Colonic mucosa (tissue), 4 donors: ENCODE results near the gene MARCHF9. TPM values are rescaled to one million over a fixed set of nuclear protein-coding genes. Genes with fewer than 3 reads are reported as not detected.

ENCODE experiments used
- DNase-seq: peaks from one replicate; pipeline ENCODE4 v3.0.0-alpha.2; 2020
- H3K27ac ChIP-seq: fragments of 200-600 bp; one replicate; pipeline ENCODE4 v1.8.0; 2021
- H3K27me3 ChIP-seq: fragments of 200-600 bp; one replicate; pipeline ENCODE4 v1.8.0; 2021
- H3K36me3 ChIP-seq: fragments of 200-600 bp; one replicate; pipeline ENCODE4 v1.8.0; 2021
- H3K4me1 ChIP-seq: fragments of 200-600 bp; one replicate; pipeline ENCODE4 v1.8.0; 2021; ENCODE audit warnings: mild to moderate bottlenecking
- H3K4me3 ChIP-seq: fragments of 200-600 bp; one replicate; pipeline ENCODE4 v1.8.0; 2021
- H3K9ac ChIP-seq, 2 donors: one replicate each; pipeline ENCODE4 v1.7.0; 2013; ENCODE audit warnings: control low read depth in 2 of 2, low read depth in 2 of 2, low read length in 2 of 2
- H3K9me3 ChIP-seq: fragments of 200-600 bp; one replicate; pipeline ENCODE4 v1.8.0; 2021
- intact Hi-C: fragments of 100-400 bp; cut with DNase I; formaldehyde crosslinking; loops from one replicate; pipeline ENCODE4 v1.14.1; 2022
- total RNA-seq, 2 donors: library from RNA; stranded (reverse); fragmentation: NEBNext Ultra II Directional in 1 of 2; extraction: Animal tissue kit (Norgen Biotek cat#: 25700) in 1 of 2; gene quantifications; one replicate each; pipeline ENCODE4 v1.2.1, GENCODE V29; 2021
- TF ChIP-seq, protein P1 (sequence below): fragments of 200-600 bp; IDR thresholded peaks from one replicate; pipeline ENCODE4 v1.8.0; 2022; ENCODE audit warnings: antibody characterized with exemption, mild to moderate bottlenecking
- donor health status: healthy.
- donor health status: DM: no; HTN: no; CAD: no.
- donor health status: DM: no; HTN: no; CAD: no.

The MARCHF9 gene
- total RNA-seq, 2 donors from 2014 or later, result 10.6 to 14.3 TPM

DNA sequence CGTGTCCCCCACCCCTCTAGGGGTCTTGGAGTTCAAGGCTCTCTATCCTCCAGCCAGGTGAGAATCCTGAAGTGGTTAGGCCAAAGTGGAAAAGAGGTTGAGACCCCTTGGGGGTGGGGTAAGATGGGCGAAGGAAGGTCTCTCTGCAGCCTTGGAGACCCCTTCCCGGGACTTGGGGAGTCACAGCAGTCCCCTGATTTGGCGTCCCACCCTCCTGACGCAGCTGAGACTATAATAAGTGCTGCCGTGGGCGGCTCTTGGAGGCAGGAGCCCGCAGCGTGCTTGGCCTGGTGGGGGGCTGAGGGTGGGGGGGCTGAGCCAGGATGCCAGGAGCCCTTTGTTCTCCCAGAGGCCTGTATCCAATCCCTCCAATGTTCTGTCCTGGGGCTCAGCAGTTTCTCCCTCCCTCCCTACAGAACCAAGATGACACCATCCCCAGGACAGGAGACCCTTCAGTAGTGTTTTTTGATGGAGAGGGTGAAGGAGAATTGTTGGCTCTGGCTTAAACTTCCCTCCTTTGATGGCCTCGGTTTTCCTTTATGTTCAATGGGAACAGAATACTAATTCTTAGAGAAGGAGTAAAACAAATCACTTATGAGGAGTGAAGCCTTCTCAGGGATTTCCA lies 14.9 kb upstream of the MARCHF9 start:
- Histone ChIP-seq H3K27me3 (peaks cover 58% of the 10 kb centered on the region), H3K4me3 (no peak overlapping the region), H3K36me3 (no peaks in the 10 kb centered on the region), H3K9me3 (no peaks in the 10 kb centered on the region), H3K4me1 (peaks cover 5% of the 10 kb centered on the region), H3K27ac (no peak overlapping the region), H3K9ac (no peak overlapping the region)
- DNase-seq, result no peak
- intact Hi-C loops, result no loop called here
- TF ChIP-seq, protein P1, sequence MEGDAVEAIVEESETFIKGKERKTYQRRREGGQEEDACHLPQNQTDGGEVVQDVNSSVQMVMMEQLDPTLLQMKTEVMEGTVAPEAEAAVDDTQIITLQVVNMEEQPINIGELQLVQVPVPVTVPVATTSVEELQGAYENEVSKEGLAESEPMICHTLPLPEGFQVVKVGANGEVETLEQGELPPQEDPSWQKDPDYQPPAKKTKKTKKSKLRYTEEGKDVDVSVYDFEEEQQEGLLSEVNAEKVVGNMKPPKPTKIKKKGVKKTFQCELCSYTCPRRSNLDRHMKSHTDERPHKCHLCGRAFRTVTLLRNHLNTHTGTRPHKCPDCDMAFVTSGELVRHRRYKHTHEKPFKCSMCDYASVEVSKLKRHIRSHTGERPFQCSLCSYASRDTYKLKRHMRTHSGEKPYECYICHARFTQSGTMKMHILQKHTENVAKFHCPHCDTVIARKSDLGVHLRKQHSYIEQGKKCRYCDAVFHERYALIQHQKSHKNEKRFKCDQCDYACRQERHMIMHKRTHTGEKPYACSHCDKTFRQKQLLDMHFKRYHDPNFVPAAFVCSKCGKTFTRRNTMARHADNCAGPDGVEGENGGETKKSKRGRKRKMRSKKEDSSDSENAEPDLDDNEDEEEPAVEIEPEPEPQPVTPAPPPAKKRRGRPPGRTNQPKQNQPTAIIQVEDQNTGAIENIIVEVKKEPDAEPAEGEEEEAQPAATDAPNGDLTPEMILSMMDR, result no peak

DNA sequence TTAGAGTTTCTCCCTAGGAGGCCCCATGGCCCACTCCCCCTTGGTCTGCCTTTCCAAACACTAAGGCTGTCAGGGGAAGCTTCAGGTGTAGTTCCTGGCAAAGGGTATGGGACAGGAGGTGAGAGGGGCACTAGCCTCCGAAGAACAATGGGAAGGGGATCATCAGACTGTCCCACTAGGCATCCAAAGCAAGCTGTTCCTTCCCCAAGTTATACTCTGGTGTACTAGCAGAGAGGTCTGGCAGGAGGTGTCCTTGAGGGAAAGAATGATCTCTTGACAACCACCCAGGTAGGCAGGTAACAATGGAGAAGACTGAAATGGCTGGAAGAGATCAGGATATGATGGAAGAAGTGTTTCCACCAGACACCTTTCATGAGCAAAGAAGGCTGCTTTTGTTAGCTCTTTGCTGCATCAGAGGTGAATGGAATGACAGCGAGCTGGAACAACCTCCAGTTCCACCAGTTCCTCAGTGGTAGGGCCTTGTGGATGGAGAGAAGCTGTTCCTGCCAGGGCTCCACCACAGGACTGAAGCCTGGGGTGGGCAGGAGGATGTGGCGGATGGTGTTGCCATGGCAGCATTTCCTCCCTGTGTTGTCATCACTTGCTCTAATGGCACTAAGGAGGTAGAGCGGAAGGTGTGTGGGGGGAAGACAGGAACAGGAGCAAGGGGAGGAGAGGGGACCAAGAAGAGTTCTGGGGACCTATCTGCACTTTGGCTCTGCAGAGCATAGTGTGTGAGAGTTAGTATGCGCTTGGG lies 14.1 kb upstream of the MARCHF9 start:
- DNase-seq, result no peak
- H3K27ac ChIP-seq, result no peak overlapping the region
- peaks cover 51% of the 10 kb centered on the region for H3K27me3 ChIP-seq
- peaks cover 5% of the 10 kb centered on the region for H3K4me1 ChIP-seq
- no peaks in the 10 kb centered on the region for H3K9me3 ChIP-seq
- peak overlapping the region; percentile 21 for H3K4me3 ChIP-seq
- peak overlapping the region in 1 of 2 donors; percentile 10 for H3K9ac ChIP-seq
- no peaks in the 10 kb centered on the region for H3K36me3 ChIP-seq
- intact Hi-C loops, result no loop called here
- TF ChIP-seq, protein P1, result no peak

DNA sequence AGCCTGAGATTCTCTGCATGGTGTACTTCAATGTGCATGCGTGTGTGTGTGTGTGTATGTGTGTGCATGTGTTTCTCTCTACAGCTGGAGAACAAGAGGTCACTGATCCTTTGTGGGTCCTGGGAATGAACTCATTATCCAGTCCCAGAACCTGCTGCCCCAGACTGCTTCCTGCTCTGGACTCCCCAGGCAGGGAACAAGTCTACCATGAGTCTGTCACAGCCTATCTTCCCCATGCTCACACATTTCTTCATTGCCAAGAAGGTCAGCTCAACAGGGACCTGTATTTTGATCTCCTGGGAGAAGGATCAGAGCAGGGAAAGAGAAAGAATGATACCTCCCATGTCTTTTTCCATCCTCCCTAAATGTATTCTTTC lies 13.5 kb upstream of the MARCHF9 start:
- intact Hi-C loops, result no loop called here
- H3K36me3 ChIP-seq, result no peaks in the 10 kb centered on the region
- peak overlapping the region; percentile 21 for H3K4me3 ChIP-seq
- H3K27me3 ChIP-seq, result peaks cover 45% of the 10 kb centered on the region
- H3K27ac ChIP-seq, result peak overlapping the region; percentile 48
- no peaks in the 10 kb centered on the region for H3K9me3 ChIP-seq
- H3K9ac ChIP-seq, result peak overlapping the region in 1 of 2 donors; percentile 10
- peaks cover 5% of the 10 kb centered on the region for H3K4me1 ChIP-seq
- DNase-seq, result no peak
- TF ChIP-seq, protein P1, result no peak

DNA sequence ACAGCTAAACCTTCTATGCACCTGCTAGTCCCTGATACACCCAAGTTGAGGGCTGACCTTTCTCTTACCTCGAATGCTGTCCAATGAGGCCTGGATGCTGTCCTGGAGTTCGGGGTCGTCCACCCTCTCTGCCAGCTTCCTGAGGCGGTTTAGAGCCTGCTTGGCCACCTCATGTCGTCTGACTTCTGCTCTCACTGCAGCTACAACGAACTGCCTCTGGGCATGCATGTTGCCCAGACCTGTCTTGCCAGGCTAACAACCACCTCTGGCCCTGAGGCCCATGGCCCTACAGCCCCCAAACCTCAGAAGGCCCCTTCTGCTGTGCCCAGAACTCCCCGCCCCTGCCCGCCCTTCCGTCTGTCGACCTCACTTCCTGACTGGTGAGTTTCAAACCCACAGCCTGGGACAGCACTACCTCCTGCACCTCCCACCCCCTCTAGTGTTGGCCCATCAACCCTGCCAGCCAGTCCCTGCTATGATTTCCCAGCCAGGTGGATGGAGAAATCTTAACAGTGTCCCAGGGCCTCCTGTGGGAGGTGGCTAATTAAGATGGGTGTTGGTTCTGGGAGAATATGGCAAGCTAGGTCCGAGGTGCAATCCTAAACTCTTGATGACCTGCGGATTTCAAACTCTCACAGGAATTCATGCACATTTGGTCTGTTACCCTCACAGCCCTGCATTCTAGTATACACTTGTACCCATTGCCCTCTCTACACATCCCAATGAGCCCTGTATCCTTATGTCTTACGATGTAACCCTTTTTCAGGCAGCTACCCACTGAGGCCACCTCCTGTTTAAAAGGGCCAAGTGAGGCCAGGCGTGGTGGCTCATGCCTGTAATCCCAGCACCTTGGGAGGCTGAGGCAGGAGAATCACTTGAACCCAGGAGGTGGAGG lies 12.8 kb upstream of the MARCHF9 start:
- H3K9me3 ChIP-seq, result no peaks in the 10 kb centered on the region
- intact Hi-C loops, result no loop called here
- peak; percentile 51 for DNase-seq
- peaks cover 5% of the 10 kb centered on the region for H3K4me1 ChIP-seq
- no peak overlapping the region for H3K9ac ChIP-seq
- H3K27me3 ChIP-seq, result peaks cover 38% of the 10 kb centered on the region
- H3K27ac ChIP-seq, result peak overlapping the region; percentile 48
- peak overlapping the region; percentile 21 for H3K4me3 ChIP-seq
- TF ChIP-seq, protein P1, result no peak
- H3K36me3 ChIP-seq, result no peaks in the 10 kb centered on the region

DNA sequence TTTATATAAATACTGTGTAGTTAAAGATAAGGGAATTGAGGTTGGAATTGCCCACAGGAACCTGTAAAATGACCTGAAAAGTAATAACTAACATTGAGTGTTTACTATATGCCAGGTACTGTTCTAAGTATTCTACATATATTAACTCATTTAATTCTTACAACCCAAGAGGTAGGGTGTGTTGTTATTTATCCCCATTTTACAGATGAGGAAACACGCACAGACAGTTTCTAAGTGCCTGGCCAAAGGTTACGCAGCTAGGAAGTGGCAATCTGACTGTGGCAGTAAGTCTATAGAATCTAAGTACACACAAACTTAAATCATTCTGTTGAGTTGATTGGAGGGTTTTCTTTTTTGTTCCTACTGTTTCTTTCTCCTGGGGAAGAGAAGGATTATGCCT lies 11.1 kb upstream of the MARCHF9 start:
- H3K4me1 ChIP-seq, result no peaks in the 10 kb centered on the region
- H3K4me3 ChIP-seq, result no peak overlapping the region
- peaks cover 21% of the 10 kb centered on the region for H3K27me3 ChIP-seq
- TF ChIP-seq, protein P1, result no peak
- no peaks in the 10 kb centered on the region for H3K36me3 ChIP-seq
- DNase-seq, result no peak
- no peak overlapping the region for H3K9ac ChIP-seq
- H3K9me3 ChIP-seq, result no peaks in the 10 kb centered on the region
- intact Hi-C loops, result no loop called here
- no peak overlapping the region for H3K27ac ChIP-seq
